AG04450 (cell line): ENCODE measurements around the gene SDSL. TPM values are rescaled to one million over a fixed set of nuclear protein-coding genes. Genes with fewer than 3 reads are reported as not detected.

Experiments used
- CTCF ChIA-PET: fragments of 300-600, 350-600 bp; formaldehyde crosslinking; extraction: SDS; loops from one replicate; lab custom pipeline; 2022; ENCODE audit warnings: antibody characterized with exemption, inconsistent platforms; lab: Charles Lee
- POLR2A ChIA-PET: fragments of 350-600 bp; formaldehyde crosslinking; extraction: SDS; loops from one replicate; lab custom pipeline; 2021; ENCODE audit warnings: antibody characterized with exemption, inconsistent platforms; lab: Yijun Ruan, JAX
- DNase-seq: peaks from one replicate; pipeline ENCODE4 v3.0.0-alpha.2; 2011; ENCODE audit warnings: low read depth, low spot score
- H3K27ac ChIP-seq: one replicate; pipeline ENCODE4 v1.5.1; 2012; ENCODE audit warnings: low read depth, low read length, control low read depth
- H3K27me3 ChIP-seq: one replicate; pipeline ENCODE4 v1.6.0; 2012; ENCODE audit warnings: low read length; ENCODE audit not compliant: control insufficient read depth, insufficient read depth
- H3K4me3 ChIP-seq: 2 replicates; pipeline ENCODE4 v1.5.1; 2011; ENCODE audit warnings: mild to moderate bottlenecking, low read depth, low read length, control low read depth
- H3K9me3 ChIP-seq: 2 replicates; pipeline ENCODE4 v1.5.1; 2012; ENCODE audit warnings: low read length; ENCODE audit not compliant: control insufficient read depth, insufficient read depth
- CTCF ChIP-seq: IDR thresholded peaks from 2 replicates; pipeline ENCODE4 v1.5.1; 2011; ENCODE audit warnings: low read depth, low read length, control low read depth, inconsistent platforms
- polyA plus RNA-seq: library from polyadenylated mRNA; depleted of rRNA; stranded (reverse); fragments of >200 nt; gene quantifications from 2 replicates; pipeline ENCODE4 v1.2.3, GENCODE V29; 2011

Gene SDSL
- polyA plus RNA-seq, 1 experiment, result 10.0 TPM

DNA sequence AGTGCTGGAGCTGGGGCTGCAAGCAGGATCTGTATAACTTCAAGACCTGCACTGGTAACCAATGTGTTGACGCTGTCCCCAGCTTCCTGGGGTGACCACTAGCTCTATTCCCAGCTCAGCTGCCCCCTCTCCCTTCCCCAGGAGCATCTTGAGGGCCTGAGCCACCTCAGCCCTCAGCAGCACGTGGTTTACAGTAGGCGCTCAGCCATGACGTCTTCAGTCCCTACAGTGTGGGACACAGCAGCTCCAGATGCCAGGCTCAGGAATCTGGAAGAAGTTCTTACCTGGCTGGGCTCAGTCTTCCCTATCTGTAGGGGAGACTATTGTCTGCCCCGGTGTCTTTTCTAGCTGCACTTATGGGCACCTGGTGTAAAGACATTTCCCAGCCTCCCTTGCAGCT lies 27.1 kb upstream of the SDSL start:
- no peak for TF ChIP-seq CTCF
- Histone ChIP-seq H3K27me3 (peaks cover 7% of the 10 kb centered on the region), H3K27ac (no peak overlapping the region), H3K4me3 (no peak overlapping the region), H3K9me3 (peaks cover 5% of the 10 kb centered on the region; the same call in 1 of the 2 replicates)
- POLR2A ChIA-PET, result no interaction called here
- CTCF ChIA-PET, result interaction anchor here (1.8 kb wide), 1 partner anchor 30 kb away, joined by 7 read pairs; no protein-coding TSS in a partner anchor
- DNase-seq, result no peak

DNA sequence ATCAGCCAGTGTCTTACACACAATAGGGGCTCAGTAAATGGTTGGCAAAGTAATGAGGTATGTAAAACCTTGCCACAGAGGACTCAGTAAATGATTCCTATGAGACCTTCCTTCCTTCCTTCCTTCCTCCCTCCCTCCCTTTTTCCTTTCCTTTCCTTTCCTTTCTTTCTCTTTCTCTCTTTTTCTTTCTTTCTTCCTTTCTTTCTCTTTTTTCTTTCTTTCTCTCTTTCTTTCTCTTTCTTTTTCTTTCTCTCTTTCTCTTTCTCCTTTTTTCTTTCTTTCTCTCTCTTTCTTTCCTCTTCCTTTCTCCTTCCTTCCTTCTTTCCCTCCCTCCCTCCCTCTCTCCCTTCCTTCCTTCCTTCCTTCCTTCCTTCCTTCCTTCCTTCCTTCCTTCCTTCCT lies 26.0 kb upstream of the SDSL start:
- ChIA-PET POLR2A (interaction anchor here (0.6 kb wide), 1 partner anchor 18 kb away, joined by 4 read pairs; no protein-coding TSS in a partner anchor), CTCF (no interaction called here)
- no peak for DNase-seq
- H3K27ac ChIP-seq, result no peak overlapping the region
- no peak for TF ChIP-seq CTCF
- peaks cover 7% of the 10 kb centered on the region for H3K27me3 ChIP-seq
- H3K4me3 ChIP-seq, result no peak overlapping the region
- peaks cover 5% of the 10 kb centered on the region; the same call in 1 of the 2 replicates for H3K9me3 ChIP-seq

DNA sequence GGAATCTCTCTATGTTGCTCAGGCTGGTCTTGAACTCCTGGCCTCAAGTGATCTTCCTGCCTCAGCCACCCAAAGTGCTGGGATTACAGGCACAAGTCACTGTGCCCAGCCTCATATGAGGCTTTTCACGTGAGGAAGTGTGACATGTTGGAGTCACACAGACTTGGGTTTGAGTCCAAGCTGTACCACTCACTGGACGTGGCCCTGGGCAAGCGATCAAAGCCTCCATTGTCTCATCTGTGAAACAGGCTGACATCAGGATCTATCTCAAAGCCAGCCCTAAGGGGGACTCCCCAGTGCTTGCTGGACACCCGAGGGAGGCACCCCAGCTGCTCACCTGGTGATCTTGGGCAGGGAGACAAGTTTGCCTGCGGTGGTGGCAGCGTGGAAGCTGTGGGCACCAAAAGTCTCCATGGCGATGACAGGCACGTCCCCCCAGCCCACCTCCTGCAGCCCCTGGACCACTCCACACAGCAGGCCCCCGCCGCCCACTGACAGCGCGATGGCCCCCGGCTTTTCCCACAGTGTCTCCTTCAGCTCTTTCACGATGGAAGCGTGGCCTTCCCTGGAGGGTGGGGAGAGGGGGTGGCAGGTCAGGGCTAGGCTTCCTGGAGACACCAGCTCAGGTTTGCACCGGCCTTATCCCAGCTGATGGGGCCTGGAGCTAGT lies 25.2 kb upstream of the SDSL start:
- POLR2A ChIA-PET, result no interaction called here
- Histone ChIP-seq H3K9me3 (peaks cover 5% of the 10 kb centered on the region; the same call in 1 of the 2 replicates), H3K27ac (no peak overlapping the region), H3K4me3 (no peak overlapping the region), H3K27me3 (peaks cover 7% of the 10 kb centered on the region)
- CTCF ChIA-PET, result interaction anchor here (1.1 kb wide), 1 partner anchor 225 kb away, joined by 3 read pairs; no protein-coding TSS in a partner anchor
- TF ChIP-seq CTCF, result no peak
- no peak for DNase-seq

DNA sequence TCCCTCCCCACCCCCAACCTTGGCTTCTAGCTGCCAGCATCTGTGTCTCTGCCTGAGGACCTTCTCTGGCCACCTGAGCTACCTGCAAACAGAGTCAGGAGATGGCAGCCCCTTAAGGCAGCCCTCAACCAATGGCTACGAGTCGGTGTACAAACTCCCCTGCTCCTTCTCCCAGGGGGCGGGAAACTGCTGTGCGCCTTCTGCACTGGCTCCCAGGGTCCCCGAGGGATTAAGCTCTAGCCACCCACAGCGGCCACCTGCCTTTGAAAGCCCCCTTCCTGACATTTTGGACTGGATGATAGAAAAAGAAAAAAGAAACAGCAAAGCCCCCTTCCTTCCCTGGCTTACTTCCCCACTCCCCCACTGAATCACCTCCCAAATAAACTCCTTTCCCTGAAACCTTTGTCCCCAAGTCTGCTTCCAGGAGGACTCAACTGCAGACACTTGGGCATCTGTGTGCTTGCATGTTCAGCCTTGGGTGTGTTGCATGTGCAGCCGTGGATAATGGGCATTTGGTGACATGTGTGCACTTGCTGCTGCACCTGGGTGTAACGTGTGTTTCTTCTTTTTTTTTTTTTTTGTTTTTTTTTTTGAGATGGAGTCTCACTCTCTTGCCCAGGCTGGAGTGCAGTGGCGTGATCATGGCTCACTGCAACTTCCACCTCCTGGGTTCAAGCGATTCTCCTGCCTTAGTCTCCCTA lies 24.5 kb upstream of the SDSL start:
- ChIA-PET CTCF (interaction anchor here (1.1 kb wide), 1 partner anchor 225 kb away, joined by 3 read pairs; no protein-coding TSS in a partner anchor), POLR2A (no interaction called here)
- Histone ChIP-seq H3K27ac (no peak overlapping the region), H3K4me3 (no peak overlapping the region), H3K9me3 (peaks cover 5% of the 10 kb centered on the region; the same call in 1 of the 2 replicates), H3K27me3 (peaks cover 8% of the 10 kb centered on the region)
- TF ChIP-seq CTCF, result no peak
- no peak for DNase-seq
